Nephron (organoid): ENCODE data around the gene RNF138.
"Not testable (repeated sequence)": the region's sequence is repeated elsewhere in the genome, so short reads cannot be mapped to it uniquely, and the experiment has no call there.

Source experiments
- H3K27ac Mint-ChIP-seq, 3 experiments: 2 replicates each; pipeline ENCODE4 v1.8.0; 2020; ENCODE audit warnings: mixed read lengths in 3 of 3, mild to moderate bottlenecking in 2 of 3, moderate library complexity in 1 of 3
- H3K27me3 Mint-ChIP-seq: 2 replicates; pipeline ENCODE4 v1.8.0; 2021; ENCODE audit warnings: low read depth, mild to moderate bottlenecking, moderate library complexity, mixed read lengths
- H3K36me3 Mint-ChIP-seq: 2 replicates; pipeline ENCODE4 v1.8.0; 2020; ENCODE audit warnings: low read depth, mixed read lengths
- H3K4me1 Mint-ChIP-seq: 2 replicates; pipeline ENCODE4 v1.8.0; 2020; ENCODE audit warnings: mixed read lengths
- H3K4me3 Mint-ChIP-seq, 3 experiments: 2 replicates each; pipeline ENCODE4 v1.8.0; 2020; ENCODE audit warnings: mild to moderate bottlenecking in 3 of 3, mixed read lengths in 3 of 3, moderate library complexity in 2 of 3
- H3K9me3 Mint-ChIP-seq: 2 replicates; pipeline ENCODE4 v1.8.0; 2020; ENCODE audit warnings: mixed read lengths
- TF ChIP-seq, protein P1 (sequence below), 3 experiments: fragments of 200-600 bp; sonication (generic); IDR thresholded peaks; one replicate each; pipeline ENCODE4 v1.5.0; 2021; ENCODE audit warnings: antibody characterized with exemption in 3 of 3; ENCODE audit not compliant: unreplicated experiment in 3 of 3

Gene RNF138

DNA sequence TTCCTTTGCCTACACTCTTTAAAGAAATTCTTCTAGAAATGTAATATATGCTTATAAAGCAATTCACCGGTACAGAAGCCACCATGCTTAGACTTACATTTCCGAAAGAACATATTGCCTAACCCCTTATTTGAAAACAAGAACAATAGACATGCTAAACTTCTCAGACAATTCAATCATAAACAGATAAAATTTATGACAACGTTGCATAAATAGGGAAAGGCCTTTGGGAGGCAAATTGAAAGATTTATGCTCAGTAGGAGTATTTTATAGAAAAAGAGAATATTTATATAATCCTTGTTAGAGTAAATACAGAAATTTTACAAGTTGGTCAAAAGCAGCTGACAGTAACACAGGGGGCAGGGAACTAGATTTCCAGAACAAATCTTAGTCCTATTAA, 82.0 kb downstream of the RNF138 start:
- H3K36me3 Mint-ChIP-seq = no peaks in the 10 kb centered on the region
- H3K9me3 Mint-ChIP-seq = peaks cover 2% of the 10 kb centered on the region
- no peaks in the 10 kb centered on the region for H3K4me1 Mint-ChIP-seq
- TF ChIP-seq, protein P1, sequence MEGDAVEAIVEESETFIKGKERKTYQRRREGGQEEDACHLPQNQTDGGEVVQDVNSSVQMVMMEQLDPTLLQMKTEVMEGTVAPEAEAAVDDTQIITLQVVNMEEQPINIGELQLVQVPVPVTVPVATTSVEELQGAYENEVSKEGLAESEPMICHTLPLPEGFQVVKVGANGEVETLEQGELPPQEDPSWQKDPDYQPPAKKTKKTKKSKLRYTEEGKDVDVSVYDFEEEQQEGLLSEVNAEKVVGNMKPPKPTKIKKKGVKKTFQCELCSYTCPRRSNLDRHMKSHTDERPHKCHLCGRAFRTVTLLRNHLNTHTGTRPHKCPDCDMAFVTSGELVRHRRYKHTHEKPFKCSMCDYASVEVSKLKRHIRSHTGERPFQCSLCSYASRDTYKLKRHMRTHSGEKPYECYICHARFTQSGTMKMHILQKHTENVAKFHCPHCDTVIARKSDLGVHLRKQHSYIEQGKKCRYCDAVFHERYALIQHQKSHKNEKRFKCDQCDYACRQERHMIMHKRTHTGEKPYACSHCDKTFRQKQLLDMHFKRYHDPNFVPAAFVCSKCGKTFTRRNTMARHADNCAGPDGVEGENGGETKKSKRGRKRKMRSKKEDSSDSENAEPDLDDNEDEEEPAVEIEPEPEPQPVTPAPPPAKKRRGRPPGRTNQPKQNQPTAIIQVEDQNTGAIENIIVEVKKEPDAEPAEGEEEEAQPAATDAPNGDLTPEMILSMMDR (IDR thresholded peaks at IDR 0.05; ENCODE audit: unreplicated experiment in 3 of 3) = no peak
- no peak overlapping the region for H3K27ac Mint-ChIP-seq
- H3K27me3 Mint-ChIP-seq = peaks cover 4% of the 10 kb centered on the region
- H3K4me3 Mint-ChIP-seq = no peak overlapping the region

GRCh38 chr18:32174719-32175118, 83.0 kb downstream of the RNF138 start:
- peaks cover 2% of the 10 kb centered on the region for H3K9me3 Mint-ChIP-seq
- H3K27me3 Mint-ChIP-seq = peaks cover 4% of the 10 kb centered on the region

DNA sequence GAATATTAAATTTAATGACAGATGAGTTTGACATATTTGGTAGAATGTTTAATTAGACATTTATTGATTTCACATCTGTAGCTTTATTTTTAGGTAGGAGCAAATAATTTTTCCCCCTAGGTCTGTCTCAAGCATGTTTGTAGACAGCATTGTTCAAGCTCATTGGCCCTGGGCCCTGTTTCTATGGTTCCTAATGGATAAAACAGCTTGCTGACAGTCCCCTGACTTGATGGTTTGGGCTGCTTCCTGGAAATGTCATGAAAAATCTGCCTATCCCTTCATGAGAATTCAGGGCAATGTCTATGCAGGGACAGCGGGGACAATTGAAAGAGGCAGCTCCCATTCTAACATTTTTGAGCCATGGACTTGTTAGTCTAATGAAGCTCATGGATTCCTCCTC, 83.6 kb downstream of the RNF138 start:
- H3K4me3 Mint-ChIP-seq = no peak overlapping the region
- H3K27ac Mint-ChIP-seq = no peak overlapping the region
- H3K36me3 Mint-ChIP-seq = no peaks in the 10 kb centered on the region
- peaks cover 2% of the 10 kb centered on the region for H3K9me3 Mint-ChIP-seq
- peaks cover 4% of the 10 kb centered on the region for H3K27me3 Mint-ChIP-seq
- TF ChIP-seq, protein P1 (IDR thresholded peaks at IDR 0.05; ENCODE audit: unreplicated experiment in 3 of 3) = no peak
- no peaks in the 10 kb centered on the region for H3K4me1 Mint-ChIP-seq

More at GRCh38 chr18:32174719-32175118, 83.0 kb downstream of the RNF138 start:
- H3K4me3 Mint-ChIP-seq = no peak overlapping the region
- no peaks in the 10 kb centered on the region for H3K4me1 Mint-ChIP-seq
- H3K36me3 Mint-ChIP-seq = no peaks in the 10 kb centered on the region
- no peak overlapping the region for H3K27ac Mint-ChIP-seq
- TF ChIP-seq, protein P1 (IDR thresholded peaks at IDR 0.05; ENCODE audit: unreplicated experiment in 3 of 3) = no peak

GRCh38 chr18:32176745-32177144, 85.1 kb downstream of the RNF138 start:
- not testable (repeated sequence) for H3K4me3 Mint-ChIP-seq, H3K36me3 Mint-ChIP-seq

GRCh38 chr18:32177530-32177929, 85.9 kb downstream of the RNF138 start:
- H3K4me1 Mint-ChIP-seq = no peaks in the 10 kb centered on the region
- H3K27ac Mint-ChIP-seq = no peak overlapping the region
- TF ChIP-seq, protein P1 (IDR thresholded peaks at IDR 0.05; ENCODE audit: unreplicated experiment in 3 of 3) = no peak
- H3K9me3 Mint-ChIP-seq = no peaks in the 10 kb centered on the region
- H3K4me3 Mint-ChIP-seq = no peak overlapping the region
- H3K27me3 Mint-ChIP-seq = no peaks in the 10 kb centered on the region
- no peaks in the 10 kb centered on the region for H3K36me3 Mint-ChIP-seq

More at GRCh38 chr18:32176745-32177144, 85.1 kb downstream of the RNF138 start:
- H3K9me3 Mint-ChIP-seq, H3K27ac Mint-ChIP-seq, H3K27me3 Mint-ChIP-seq, H3K4me1 Mint-ChIP-seq: not testable (repeated sequence)
